Daoy (cell line): ENCODE measurements around the gene STRA8. TPM values are rescaled to one million over a fixed set of nuclear protein-coding genes. Genes with fewer than 3 reads are reported as not detected.

ENCODE experiments used
- DNase-seq: peaks from one replicate; pipeline ENCODE4 v3.0.0-alpha.2; 2015; ENCODE audit warnings: low read depth
- total RNA-seq: library from RNA; depleted of rRNA; stranded (reverse); fragments of >200 nt; shearing (Covaris generic); gene quantifications from 2 replicates; pipeline ENCODE4 v1.2.3, GENCODE V29; 2014

STRA8 gene
- total RNA-seq, 1 experiment from 2014 or later: not detected

GRCh38 chr7:135238112-135238744 lies 4.6 kb downstream of the STRA8 start:
- peak; percentile 7 for DNase-seq

- DNase-seq: no peak
Measured at GRCh38 chr7:135239263-135239662, 5.6 kb downstream of the STRA8 start.

GRCh38 chr7:135240441-135240840 lies 6.8 kb downstream of the STRA8 start:
- DNase-seq: no peak

- no peak for DNase-seq
Measured at GRCh38 chr7:135242096-135242684, 8.6 kb downstream of the STRA8 start.

- DNase-seq: no peak
Measured at GRCh38 chr7:135245226-135246190, 11.9 kb downstream of the STRA8 start.

GRCh38 chr7:135246191-135246825 lies 12.7 kb downstream of the STRA8 start:
- no peak for DNase-seq

GRCh38 chr7:135247746-135248471 lies 14.3 kb downstream of the STRA8 start:
- no peak for DNase-seq

- DNase-seq: no peak
Measured at GRCh38 chr7:135248546-135248945, 14.9 kb downstream of the STRA8 start.

GRCh38 chr7:135251496-135252391 lies 18.1 kb downstream of the STRA8 start:
- DNase-seq: no peak

- peak; percentile 78 for DNase-seq
Measured at GRCh38 chr7:135253851-135254771, 20.5 kb downstream of the STRA8 start.

- DNase-seq: no peak
Measured at GRCh38 chr7:135257790-135258189, 24.2 kb downstream of the STRA8 start.

- no peak for DNase-seq
Measured at GRCh38 chr7:135258585-135258984, 24.9 kb downstream of the STRA8 start.

GRCh38 chr7:135259702-135260101 lies 26.1 kb downstream of the STRA8 start:
- no peak for DNase-seq

GRCh38 chr7:135260470-135260869 lies 26.8 kb downstream of the STRA8 start:
- DNase-seq: no peak

- no peak for DNase-seq
Measured at GRCh38 chr7:135260930-135261721, 27.5 kb downstream of the STRA8 start.

GRCh38 chr7:135262623-135263320 lies 29.1 kb downstream of the STRA8 start:
- DNase-seq: no peak

- no peak for DNase-seq
Measured at GRCh38 chr7:135263321-135263970, 29.8 kb downstream of the STRA8 start.
